HUDEP-2 (cell line): ENCODE data around the gene CFAP210.

Experiments
- DNase-seq, 76 experiments: peaks; one replicate each; lab custom pipeline; 2025; ENCODE audit not compliant: unreplicated experiment in 76 of 76; lab: John Stamatoyannopoulos, UW

The CFAP210 gene, protein sequence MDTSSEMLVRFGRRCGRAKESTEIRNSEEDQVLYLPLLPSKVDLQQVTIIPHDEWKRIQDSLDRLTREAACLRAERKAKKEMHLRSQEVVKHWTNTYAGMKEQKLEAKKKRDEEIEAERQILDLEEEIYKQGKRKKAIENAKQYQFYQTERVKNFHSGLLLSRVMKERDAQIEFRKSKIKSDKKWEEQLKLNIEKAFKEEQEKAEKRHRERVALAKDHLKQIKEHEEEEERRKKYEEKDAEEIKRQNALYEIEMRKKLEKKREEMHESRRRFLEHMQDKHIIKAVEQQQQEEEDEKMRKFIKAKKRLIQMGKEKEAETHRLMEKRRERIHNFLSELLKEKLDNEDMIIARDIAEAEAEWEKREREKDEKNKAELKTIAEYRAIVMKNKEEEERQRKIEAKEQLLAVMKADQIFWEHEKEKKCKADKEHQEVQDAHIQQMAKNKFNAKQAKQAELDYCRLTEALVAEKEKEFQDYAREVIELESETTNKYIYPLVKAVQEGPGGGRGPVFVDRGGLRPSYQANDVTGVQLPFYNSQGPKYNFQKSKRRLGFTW

DNA sequence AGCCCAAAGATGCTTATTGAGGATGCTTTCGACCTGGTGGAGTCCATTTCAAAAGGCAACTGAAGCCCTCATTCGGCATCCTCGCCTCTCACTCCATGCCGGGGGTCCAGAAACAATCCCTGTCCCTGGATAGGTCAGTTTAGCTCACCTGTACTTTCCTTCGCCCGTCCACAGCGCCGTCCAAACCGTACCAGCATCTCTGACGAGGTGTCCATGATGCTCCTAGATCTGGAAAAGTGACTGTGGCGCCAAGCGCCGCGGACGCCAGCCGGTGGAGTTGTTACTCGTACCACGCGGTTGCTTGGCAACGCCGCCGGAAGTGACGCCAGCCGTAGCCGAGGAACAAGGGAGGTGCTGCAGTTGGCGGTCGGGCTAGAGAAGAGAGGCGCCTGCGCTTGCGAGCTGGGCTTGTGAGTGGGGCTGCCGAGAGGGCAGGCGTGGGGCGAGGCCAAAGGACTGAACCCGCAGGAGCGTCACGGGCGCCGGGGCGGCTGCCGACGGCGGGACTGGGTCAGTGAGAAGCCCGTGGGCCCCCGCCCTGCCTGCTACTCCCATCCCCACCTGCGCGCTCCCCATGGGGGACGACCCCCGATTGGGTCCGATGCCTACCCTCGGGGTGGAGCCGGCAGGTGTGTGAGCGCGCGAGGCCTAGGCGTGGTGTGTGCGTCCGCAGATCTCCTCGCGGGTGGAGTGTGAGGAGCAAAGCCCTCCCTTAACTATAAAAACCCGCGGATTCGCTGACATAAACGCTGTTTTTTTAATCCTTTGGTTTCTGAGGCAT lies at the start of gene CFAP210, which contains the start of gene PHOSPHO2:
Gene CFAP210 (minus strand): TSS at position 293 of the 781 bp plus-strand sequence. CDS start 78 bp downstream, at position 215.
Gene PHOSPHO2 (plus strand): TSS at position 357 of the 781 bp plus-strand sequence. CDS start 6,503 bp downstream, outside the sequence.
- DNase-seq, result peak in 75 of 76 experiments; percentile 26 to 97 (median 92)

DNA sequence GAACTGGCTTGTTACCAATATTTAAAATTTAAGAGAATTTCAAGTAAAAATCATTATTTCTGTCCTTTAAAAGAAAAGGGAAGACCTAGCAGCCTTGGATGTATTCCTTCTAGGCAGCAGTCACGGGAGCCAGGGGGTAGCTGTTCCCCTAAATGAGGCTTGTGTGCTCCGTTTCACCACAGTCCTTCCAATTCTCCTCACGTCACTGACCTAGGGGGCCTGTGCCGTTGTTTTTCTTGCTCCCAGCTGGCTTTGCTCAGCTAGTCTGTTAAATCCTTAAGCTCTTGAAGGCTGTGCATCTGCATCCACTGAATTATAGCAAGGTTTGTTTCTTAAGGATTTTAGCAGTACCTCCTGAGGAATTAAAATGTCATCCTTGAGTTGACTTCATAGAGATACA lies 49.3 kb upstream of the CFAP210 start:
- no peak for DNase-seq

DNA sequence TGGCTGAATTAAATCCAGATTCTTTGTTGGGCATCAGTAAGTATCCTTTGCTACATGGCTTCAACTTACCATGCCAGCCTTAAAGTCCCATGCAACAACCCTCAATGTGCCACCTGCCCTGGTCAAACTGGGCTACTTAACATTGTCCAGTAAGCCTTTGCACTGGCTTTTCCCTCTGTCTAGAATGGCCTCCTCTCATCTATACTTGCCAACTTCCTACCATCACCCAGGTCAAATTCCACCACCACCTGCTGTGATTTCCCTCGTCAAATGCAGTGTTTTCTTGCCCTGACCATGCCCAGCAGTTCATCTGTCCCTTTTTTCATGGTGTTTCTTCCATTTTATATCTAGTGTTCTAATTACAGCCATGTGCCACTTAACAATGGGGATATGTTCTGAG lies 45.1 kb upstream of the CFAP210 start:
- no peak for DNase-seq

DNA sequence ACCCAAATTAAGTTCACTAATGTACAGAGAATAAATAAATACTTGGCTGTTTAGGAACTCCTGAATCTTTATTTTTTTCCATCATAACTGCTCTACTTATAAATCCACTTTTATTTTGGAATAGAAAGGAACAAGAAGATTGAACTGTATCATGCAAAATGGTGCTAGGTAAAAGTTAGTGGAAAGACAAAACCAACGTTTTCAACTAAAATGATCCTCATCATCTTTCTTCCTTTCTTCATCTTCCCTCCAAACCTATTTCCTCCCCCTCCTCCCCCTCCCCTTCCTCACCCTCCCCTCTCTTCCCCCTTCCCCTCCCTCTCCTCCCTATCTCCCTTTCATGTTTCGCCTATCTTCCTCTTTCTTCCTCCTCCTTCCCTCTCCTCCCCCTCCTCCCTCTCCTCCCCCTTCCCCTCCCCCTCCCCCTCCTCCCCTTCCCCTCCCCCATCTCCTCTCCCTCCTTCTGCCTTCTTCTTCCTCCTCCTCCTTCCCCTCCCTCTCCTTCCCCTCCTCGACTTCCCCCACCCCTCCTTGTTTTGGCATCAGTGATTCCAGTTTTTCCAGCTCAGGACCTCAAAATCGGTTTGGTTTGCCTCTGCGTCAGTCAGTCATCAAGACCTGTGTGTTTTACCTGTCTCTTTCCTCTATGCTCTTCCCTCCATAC lies 44.5 kb upstream of the CFAP210 start:
- no peak for DNase-seq

DNA sequence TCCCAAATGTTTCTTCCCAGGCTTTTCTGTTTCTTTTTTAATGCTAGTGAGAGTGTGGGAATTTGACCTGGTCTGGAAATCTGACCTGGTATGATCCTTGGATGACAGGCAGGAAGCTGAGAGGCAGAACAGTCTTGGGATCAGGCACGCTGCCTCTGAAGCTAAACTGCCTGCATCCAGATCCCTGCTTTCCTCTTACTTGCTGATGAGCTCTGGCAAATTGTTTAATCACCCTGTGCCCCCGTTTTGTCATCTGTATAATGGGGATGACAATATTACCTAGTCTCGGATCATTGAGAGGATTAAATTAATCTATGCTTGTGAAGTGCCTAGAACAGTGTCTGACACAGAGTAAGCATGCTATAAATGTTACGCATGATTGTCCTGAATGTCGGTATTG lies 42.7 kb upstream of the CFAP210 start:
- no peak for DNase-seq

DNA sequence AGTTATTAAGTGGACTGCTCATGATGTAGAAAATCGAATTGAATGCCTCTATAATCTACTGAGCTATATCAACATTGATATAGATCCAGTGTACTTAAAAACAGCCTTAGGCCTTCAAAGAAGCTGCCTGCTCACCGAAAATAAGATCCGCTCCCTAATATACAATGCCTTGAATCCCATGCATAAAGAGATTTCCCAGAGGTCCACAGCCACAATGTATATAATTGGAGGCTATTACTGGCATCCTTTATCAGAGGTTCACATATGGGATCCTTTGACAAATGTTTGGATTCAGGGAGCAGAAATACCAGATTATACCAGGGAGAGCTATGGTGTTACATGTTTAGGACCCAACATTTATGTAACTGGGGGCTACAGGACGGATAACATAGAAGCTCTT lies 41.4 kb upstream of the CFAP210 start:
- no peak for DNase-seq

DNA sequence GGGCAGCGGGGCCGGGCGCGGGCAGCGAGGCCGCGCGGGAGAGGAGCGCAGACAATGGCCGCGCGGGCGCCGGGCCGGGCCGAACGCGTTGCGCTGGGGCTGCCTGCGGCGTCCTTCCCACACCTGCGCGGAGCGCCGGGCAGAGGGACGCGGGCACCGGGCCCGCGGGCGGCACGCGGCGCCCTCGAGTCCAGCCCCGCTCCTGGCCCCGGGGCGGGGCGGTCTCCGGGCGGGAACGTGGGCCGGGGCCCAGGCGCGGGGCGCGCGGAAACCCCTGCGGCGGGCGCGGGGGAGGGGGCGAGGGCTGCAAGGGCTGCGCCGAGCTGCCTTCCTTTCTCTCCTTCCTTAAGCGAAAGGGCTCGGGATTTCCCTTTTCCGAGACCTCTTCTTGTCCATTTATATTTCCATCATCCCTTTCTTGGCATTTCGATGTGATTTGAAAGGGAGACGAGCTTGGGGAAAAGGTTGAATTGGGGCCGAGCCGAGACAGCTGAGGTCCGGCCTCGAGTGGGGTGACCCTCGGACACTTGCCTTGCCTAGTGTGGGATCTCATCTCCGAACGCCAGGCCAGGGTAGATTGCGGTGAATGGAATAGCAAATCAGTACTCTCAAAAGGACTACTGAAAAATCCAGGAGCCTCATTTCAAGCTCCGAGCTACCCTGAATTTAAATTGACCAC lies 40.1 kb upstream of the CFAP210 start:
- DNase-seq, result no peak

DNA sequence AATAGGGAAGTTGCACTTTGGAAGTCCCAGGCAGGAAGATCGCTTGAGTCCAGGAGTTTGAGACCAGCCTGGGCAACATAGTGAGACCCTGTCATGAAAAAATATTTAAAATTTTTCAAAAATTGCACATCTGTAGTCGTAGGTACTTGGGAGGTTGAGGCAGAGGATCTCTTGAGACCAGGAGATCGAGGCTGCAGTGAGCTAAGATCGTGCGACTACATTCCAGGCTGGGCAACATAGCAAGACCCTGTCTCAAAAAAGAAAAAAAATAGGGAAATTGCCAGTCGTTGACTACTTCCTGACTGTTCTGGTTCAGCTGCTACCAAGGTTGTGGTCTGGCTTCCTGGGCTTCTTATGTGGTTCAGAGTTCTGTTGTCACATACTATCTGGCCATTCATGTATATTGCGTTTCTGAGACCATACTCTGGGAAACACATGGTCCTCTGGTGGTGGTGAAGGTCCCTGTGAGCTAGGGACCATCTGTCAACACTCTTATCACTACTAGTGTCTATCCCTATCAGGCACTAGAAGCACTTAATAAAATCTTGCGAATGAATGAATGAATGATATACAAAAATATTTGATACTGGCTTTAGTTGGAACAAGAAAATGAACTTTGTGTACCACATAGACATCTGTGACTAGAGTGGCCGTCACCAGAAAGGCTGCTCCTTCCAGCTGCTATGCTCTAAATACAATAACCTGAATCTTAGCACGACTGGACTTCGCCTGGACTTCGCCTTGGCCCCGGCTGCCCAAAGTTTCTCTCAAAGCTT lies 38.6 kb upstream of the CFAP210 start:
- DNase-seq, result no peak

DNA sequence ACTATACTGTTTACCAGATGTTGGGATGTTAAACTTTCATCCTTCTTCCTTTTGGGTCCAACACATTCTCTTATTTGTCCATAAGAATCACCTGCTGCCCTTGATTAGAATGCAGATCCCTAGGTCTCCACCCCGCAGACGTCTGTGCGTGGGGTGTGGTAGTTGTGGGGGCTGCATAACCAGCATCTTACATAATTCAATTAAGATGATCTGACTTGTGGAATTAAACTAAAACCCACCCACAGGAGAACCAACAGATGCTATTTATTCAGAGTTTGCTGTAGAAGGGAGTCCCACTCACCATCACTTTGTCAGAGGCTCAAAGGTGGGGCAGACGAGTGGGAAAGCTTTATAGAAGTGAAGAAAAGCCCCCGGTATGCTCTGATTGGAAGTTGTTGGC lies 37.9 kb upstream of the CFAP210 start:
- DNase-seq, result no peak

DNA sequence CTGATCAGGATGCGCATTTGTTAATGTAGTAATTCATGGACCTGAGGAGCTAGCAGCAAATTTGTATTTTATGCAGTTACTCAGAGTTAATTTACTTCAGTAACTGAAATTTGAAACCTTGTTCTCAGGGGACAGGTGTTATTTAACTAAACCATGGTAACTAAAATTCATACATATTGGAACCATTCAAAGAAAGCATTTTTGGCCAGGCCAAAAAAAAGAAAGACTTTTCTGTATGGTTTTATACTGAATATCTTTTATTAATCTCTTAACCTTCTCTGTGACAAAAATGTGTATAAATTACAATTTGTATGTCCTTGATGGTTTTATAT lies 35.0 kb upstream of the CFAP210 start:
- no peak for DNase-seq

DNA sequence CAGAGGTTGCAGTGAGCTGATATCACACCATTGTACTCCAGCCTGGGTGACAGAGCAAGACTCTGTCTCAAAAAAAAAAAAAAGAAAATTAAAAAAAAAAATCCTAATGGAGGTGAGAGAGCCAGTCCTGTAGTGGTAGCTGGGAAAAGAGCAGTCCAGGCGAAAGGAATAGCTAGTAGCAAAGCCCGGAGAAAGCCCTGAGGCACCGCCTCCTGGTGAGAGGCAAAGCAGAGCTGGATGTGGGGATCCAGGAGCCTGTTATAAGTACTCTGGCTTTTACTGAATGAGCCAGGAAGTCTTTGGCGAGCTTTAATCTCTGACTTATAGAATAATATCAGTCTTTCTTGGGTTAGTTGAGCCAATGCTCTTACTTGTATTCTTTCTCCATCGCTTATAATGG lies 32.9 kb upstream of the CFAP210 start:
- no peak for DNase-seq

DNA sequence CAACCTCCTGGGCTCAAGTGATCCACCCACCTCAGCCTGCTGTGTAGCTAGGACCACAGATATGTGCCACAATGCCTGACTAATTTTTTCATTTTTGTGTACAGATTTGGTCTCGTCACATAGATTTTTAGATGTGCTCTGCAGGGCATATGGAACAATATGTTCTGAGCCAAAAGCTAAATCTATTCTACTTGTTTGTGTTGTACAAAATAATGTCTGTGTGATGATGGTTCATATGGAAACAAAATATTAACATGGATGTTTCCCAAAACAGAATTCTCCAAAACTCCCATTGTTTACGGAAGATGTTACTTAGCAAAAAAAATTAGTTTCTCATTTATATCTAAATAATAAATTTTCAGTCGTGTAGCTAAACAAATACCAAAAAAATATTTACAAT lies 26.8 kb upstream of the CFAP210 start:
- DNase-seq, result no peak

DNA sequence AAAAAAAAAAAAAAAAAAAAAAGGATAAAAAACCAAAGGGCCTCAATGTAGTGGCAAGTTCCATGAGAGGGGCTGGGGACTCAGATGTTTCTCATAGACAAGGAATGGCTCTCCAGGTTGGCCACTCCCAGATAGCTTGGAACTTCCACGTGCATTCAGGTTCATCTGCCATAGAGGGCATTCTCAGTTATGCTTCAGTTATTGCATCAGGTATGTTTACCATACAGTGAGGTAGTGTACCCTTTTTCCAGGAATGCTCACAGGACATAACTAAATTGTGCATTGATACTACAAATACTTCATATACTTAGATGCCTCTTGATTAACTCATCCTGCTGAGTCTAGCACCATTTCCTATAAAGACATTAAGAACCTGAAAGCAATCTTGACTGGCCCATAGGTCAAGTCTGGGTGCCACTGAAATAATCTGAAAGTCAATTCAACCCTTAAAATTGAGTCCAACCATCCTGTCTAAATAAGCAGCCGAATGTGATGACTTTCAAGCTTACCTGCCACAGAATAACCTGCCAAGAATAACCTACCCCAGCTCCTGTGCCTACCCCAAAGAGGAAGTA lies 24.8 kb upstream of the CFAP210 start:
- DNase-seq, result no peak

DNA sequence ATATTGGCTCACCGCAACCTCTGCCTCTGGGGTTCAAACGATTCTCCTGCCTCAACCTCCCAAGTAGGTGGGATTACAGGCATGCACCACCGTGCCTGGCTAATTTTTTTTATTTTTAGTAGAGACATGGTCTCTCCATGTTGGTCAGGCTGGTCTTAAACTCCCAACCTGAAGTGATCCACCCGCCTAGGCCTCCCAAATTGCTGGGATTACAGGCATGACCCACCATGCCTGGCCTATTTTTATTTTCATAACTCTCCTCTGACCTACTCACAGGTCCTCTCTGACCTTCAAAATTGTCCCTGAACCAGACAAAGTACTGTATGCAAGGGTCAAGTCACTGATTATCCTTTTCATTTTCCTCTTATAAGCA lies 23.5 kb upstream of the CFAP210 start:
- no peak for DNase-seq

DNA sequence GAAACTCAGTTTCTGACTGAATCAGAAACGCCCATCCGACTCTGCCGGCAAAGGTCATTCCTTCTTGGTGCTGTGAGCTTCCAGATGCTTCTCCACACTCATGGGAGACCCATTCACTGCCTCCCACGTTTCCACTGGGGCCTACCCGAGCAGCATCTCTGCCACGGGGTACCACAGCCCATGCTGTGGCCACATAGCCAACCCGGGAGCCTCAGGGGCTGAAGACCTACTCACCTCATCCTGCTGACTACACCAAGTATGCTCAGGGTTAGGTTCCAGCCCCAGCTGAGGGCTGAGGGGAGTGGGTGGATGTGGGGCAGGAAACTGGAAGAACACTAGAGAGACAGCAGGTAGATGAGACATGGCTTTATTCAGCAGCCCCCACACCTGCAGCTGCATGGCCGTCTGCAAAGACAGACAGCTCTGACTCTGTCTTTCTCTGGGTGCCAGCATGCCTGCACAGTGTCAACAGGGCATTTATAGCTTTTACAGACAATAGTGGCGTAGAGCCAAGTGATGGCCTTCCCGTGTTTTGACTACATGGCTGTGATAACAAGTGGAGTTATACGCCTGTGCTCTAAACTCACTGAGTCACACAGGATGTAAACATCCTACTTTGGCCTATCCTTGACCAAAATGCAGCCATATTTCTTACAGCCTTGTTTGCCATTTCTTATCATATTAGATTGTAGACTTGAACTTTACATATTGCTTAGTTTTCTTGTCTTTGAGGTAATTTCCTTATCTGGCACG lies 22.9 kb upstream of the CFAP210 start:
- peak in 1 of 76 experiments; percentile 5 for DNase-seq

DNA sequence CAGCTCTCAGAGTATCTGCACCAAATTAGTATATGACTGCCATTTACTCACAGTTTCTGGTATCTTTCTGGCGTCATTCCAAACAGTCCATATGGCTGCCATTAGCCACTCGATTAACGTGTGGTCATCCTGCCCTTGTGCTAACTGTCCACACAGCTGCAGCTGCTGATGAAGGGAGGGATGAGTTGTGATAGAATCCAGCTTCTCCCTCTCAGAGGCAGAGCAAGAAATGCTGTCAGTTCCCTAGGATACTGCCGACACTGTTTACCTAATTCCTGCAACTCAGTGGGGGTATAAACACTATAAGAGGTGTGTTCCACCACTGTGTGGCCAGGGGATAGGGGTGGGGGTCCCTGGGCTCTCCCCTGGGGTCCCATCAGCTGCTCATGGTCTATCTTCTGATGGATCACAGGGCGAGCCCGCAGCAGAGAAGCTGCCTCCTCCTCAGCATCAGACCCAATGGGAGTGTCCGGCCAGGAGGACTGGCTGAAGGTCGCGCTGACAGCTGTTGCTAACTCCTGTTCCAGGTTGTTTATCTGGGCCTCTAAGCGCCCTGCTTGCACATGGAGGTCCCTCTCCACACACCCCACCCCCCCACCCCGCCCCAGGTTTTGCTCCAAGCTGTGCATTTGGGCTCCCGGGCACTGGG lies 22.2 kb upstream of the CFAP210 start:
- peak in 9 of 76 experiments; percentile 8 to 47 (median 28) for DNase-seq

DNA sequence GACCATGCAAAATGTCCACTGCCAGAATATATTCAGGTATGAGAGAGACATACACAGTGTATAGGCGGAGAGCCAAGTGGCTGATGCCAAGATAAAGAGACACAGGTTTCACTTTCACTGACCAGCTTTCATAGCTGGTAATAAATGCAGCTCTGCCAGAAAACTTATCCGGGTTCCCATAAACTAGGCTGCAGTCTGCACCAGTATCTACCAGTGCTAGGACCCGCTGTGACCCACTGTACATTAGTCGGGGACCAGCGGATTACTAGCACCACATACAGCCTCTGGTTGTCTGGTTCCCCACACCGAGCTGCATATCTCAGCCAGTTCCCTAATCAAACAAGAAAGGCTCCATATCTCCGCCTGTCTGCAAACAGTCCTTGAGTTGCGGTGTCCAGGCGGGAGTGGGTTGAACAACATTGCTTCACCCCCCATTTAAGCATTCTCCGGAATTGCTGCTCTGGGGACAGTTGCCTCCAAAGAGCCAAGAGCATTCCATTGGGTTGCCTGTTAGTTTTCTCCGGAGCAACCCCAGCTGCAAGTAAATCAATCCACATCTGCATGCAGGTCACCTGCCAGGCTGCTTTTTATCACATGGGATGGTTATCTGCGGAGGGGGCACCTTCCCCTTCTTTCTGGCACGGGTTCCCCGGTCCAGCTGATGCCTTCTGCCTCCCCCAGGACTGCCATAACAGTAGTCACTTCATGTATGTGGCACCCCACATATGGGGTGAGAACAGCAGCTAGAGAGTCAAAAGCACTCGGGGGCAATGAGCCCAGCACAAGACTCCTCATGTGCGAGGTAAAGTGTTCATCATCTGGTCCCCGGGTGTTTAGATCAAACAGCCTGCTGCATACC lies 21.4 kb upstream of the CFAP210 start:
- DNase-seq, result peak in 19 of 76 experiments; percentile 3 to 53 (median 22)
